Ishikawa (cell line): Measurements from ENCODE around the gene RBMS1.

Source experiments
- CEBPB ChIP-seq: IDR thresholded peaks from 2 replicates; pipeline ENCODE4 v1.6.1; 2012
- CREB1 ChIP-seq: IDR thresholded peaks from 2 replicates; pipeline ENCODE4 v1.6.1; 2012; ENCODE audit warnings: low read depth
- EGR1 ChIP-seq: IDR thresholded peaks from 2 replicates; pipeline ENCODE4 v1.6.1; 2012
- EP300 ChIP-seq: IDR thresholded peaks from 2 replicates; pipeline ENCODE4 v1.6.1; 2012; ENCODE audit warnings: borderline replicate concordance
- FOXM1 ChIP-seq: IDR thresholded peaks from 2 replicates; pipeline ENCODE4 v1.6.1; 2012; ENCODE audit warnings: low read depth, borderline replicate concordance
- MAX ChIP-seq: IDR thresholded peaks from 2 replicates; pipeline ENCODE4 v1.6.1; 2012
- NFIC ChIP-seq: IDR thresholded peaks from 2 replicates; pipeline ENCODE4 v1.6.1; 2012
- RAD21 ChIP-seq: IDR thresholded peaks from 2 replicates; pipeline ENCODE4 v1.6.1; 2012; ENCODE audit warnings: low read depth
- TAF1 ChIP-seq: IDR thresholded peaks from 2 replicates; pipeline ENCODE4 v1.6.1; 2012; ENCODE audit warnings: low read depth, mild to moderate bottlenecking
- TCF12 ChIP-seq: IDR thresholded peaks from 2 replicates; pipeline ENCODE4 v1.6.1; 2012; ENCODE audit warnings: low read depth
- TEAD4 ChIP-seq: IDR thresholded peaks from 2 replicates; pipeline ENCODE4 v1.6.1; 2012
- USF1 ChIP-seq: IDR thresholded peaks from 2 replicates; pipeline ENCODE4 v1.6.1; 2012
- YY1 ChIP-seq: IDR thresholded peaks from 2 replicates; pipeline ENCODE4 v1.6.1; 2012; ENCODE audit warnings: low read depth
- ZBTB7A ChIP-seq: IDR thresholded peaks from 2 replicates; pipeline ENCODE4 v1.6.1; 2012; ENCODE audit warnings: low read depth
- TF ChIP-seq, protein P1 (sequence below): IDR thresholded peaks from 2 replicates; pipeline ENCODE4 v1.6.1; 2012; ENCODE audit warnings: low read depth, mild to moderate bottlenecking

Gene RBMS1

DNA sequence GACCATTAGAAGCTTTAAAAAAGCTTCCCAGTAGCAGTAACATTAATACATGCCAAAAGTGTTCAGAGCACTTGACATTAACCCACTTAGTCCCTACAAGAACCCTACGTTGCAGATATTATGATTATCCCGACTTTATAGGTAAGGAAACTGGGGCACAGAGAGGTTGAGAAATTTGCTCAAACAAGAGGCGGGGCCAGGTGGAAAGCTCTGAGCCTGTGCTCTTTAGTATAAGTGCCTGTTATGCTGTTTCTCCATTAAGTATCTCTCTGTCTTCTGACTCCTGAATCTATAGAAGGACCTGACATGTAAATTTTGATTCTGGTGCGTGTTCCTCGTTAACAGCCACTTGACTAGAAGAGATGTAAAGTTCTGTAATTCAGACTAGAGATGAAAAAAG lies 139.8 kb downstream of the RBMS1 start:
- TF ChIP-seq EP300 (no peak), EGR1 (no peak), USF1 (no peak), FOXM1 (no peak), CREB1 (no peak)

DNA sequence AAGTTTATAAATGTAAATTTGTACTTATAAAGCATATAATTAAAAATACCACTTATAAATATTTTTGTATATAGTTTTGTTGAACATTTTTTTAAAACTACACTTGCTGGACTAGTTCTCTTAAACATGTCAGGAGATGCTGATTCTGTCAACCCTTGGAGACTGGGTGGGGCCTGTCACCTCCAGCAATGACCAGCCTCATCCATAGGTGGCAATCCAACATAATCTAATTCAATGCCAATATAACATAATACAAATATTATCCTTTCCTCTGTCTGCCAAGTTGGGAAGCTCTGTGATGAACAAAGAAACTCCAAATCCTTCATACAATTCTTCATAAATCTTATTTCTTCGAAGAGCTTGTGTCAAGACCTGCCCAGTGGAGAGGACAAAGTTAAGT lies 140.4 kb downstream of the RBMS1 start:
- TF ChIP-seq NFIC (no peak), RAD21 (peak; percentile 54)
- TF ChIP-seq, protein P1, sequence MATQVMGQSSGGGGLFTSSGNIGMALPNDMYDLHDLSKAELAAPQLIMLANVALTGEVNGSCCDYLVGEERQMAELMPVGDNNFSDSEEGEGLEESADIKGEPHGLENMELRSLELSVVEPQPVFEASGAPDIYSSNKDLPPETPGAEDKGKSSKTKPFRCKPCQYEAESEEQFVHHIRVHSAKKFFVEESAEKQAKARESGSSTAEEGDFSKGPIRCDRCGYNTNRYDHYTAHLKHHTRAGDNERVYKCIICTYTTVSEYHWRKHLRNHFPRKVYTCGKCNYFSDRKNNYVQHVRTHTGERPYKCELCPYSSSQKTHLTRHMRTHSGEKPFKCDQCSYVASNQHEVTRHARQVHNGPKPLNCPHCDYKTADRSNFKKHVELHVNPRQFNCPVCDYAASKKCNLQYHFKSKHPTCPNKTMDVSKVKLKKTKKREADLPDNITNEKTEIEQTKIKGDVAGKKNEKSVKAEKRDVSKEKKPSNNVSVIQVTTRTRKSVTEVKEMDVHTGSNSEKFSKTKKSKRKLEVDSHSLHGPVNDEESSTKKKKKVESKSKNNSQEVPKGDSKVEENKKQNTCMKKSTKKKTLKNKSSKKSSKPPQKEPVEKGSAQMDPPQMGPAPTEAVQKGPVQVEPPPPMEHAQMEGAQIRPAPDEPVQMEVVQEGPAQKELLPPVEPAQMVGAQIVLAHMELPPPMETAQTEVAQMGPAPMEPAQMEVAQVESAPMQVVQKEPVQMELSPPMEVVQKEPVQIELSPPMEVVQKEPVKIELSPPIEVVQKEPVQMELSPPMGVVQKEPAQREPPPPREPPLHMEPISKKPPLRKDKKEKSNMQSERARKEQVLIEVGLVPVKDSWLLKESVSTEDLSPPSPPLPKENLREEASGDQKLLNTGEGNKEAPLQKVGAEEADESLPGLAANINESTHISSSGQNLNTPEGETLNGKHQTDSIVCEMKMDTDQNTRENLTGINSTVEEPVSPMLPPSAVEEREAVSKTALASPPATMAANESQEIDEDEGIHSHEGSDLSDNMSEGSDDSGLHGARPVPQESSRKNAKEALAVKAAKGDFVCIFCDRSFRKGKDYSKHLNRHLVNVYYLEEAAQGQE, result no peak

GRCh38 chr2:160352500-160352899 lies 141.1 kb downstream of the RBMS1 start:
- TF ChIP-seq EGR1 (no peak), ZBTB7A (no peak), MAX (no peak)

DNA sequence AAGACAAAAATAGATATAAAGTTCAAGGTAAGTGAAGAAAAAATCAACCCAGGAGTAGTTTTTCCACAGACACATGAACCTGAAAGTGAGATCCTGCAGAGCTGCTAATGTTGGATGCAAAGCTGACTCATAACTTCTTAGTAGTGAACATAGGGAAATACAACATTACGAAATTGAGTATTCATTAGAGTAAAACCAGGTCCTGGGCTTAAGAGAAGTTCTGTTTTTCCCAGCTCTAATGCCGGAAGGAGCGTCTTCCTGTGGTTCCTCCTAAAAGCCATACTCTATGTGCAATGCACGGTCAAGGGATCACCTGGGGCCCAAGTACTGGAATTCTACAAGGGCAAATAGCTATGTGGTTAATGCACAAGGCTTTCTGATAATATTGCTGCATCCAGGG lies 141.7 kb downstream of the RBMS1 start:
- TF ChIP-seq, protein P1, result no peak
- no peak for TF ChIP-seq EP300
- TF ChIP-seq CREB1, result no peak
- TF ChIP-seq FOXM1, result no peak
- no peak for TF ChIP-seq RAD21
- no peak for TF ChIP-seq TCF12
- no peak for TF ChIP-seq USF1
- no peak for TF ChIP-seq EGR1
- no peak for TF ChIP-seq YY1
- TF ChIP-seq MAX, result no peak
- no peak for TF ChIP-seq ZBTB7A
- no peak for TF ChIP-seq NFIC
- TF ChIP-seq CEBPB, result no peak
- no peak for TF ChIP-seq TEAD4
- TF ChIP-seq TAF1, result no peak

GRCh38 chr2:160349306-160349705 lies 144.3 kb downstream of the RBMS1 start:
- TF ChIP-seq TEAD4 (no peak), EGR1 (no peak), CREB1 (no peak), EP300 (no peak), MAX (no peak), YY1 (no peak), CEBPB (no peak), ZBTB7A (no peak), NFIC (no peak), RAD21 (no peak), USF1 (no peak), TAF1 (no peak)
- TF ChIP-seq, protein P1, result no peak
